Right renal cortex interstitium (tissue), 3 donors: ENCODE measurements around the gene TRIM50. TPM values are rescaled to one million over a fixed set of nuclear protein-coding genes. Genes with fewer than 3 reads are reported as not detected.
"Not testable (repeated sequence)": the region's sequence is repeated elsewhere in the genome, so short reads cannot be mapped to it uniquely, and the experiment has no call there.

Source experiments
- DNase-seq, 3 donors: peaks; one replicate each; pipeline ENCODE4 v3.0.0-alpha.2; 2013; ENCODE audit warnings: low read depth in 3 of 3, low spot score in 2 of 3
- polyA plus RNA-seq, 3 donors: library from polyadenylated mRNA; unstranded; fragments of 120-200 nt; gene quantifications; one replicate each; pipeline ENCODE4 v1.2.1, GENCODE V29; 2013; ENCODE audit not compliant: insufficient read length in 3 of 3

The TRIM50 gene
- polyA plus RNA-seq, 3 donors = 0.15 to 0.21 (median 0.21) TPM

- DNase-seq = no peak
These were observed 22.6 kb upstream of the TRIM50 start for GRCh38 chr7:73350306-73351068.

- DNase-seq = no peak
These were observed 21.9 kb upstream of the TRIM50 start for GRCh38 chr7:73349763-73350162.

GRCh38 chr7:73345951-73346350, 18.1 kb upstream of the TRIM50 start:
- no peak for DNase-seq

GRCh38 chr7:73345538-73345937, 17.7 kb upstream of the TRIM50 start:
- DNase-seq = no peak

GRCh38 chr7:73343671-73344380, 15.9 kb upstream of the TRIM50 start:
- DNase-seq = no peak

GRCh38 chr7:73342645-73343044, 14.8 kb upstream of the TRIM50 start:
- peak in 2 of 3 donors; percentile 54 to 61 for DNase-seq

- DNase-seq = no peak
These were observed 14.0 kb upstream of the TRIM50 start for GRCh38 chr7:73341877-73342276.

GRCh38 chr7:73340514-73340913, 12.6 kb upstream of the TRIM50 start:
- no peak for DNase-seq

- DNase-seq = no peak
These were observed 10.4 kb upstream of the TRIM50 start for GRCh38 chr7:73338321-73338720.

- DNase-seq = no peak
These were observed 4.6 kb upstream of the TRIM50 start for GRCh38 chr7:73332447-73332846.

GRCh38 chr7:73330772-73331171, 2.9 kb upstream of the TRIM50 start:
- DNase-seq = no peak

- no peak for DNase-seq
These were observed 2.1 kb upstream of the TRIM50 start for GRCh38 chr7:73329861-73330581.

GRCh38 chr7:73328696-73329095, 814 bp upstream of the TRIM50 start:
- DNase-seq = no peak

- DNase-seq = not testable (repeated sequence)
These were observed 433 bp downstream of the TRIM50 start for GRCh38 chr7:73327449-73327848.

GRCh38 chr7:73325424-73325823, 2.5 kb downstream of the TRIM50 start:
- not testable (repeated sequence) for DNase-seq

- not testable (repeated sequence) for DNase-seq
These were observed 3.6 kb downstream of the TRIM50 start for GRCh38 chr7:73324081-73324845.

GRCh38 chr7:73323434-73324080, 4.3 kb downstream of the TRIM50 start:
- not testable (repeated sequence) for DNase-seq

- not testable (repeated sequence) for DNase-seq
These were observed 7.9 kb downstream of the TRIM50 start for GRCh38 chr7:73320009-73320408.

GRCh38 chr7:73319541-73319940, 8.3 kb downstream of the TRIM50 start:
- not testable (repeated sequence) for DNase-seq

- DNase-seq = not testable (repeated sequence)
These were observed 9.2 kb downstream of the TRIM50 start for GRCh38 chr7:73318656-73319204.
